HepG2 (cell line): ENCODE results near the gene DTNB. TPM values are rescaled to one million over a fixed set of nuclear protein-coding genes. Genes with fewer than 3 reads are reported as not detected.

Experiments
- ATAC-seq: fragments of 200-7000 bp; cut with Tn5 transposase; 3 replicates; pipeline ENCODE4 v1.9.1; 2020; ENCODE audit warnings: mild to moderate bottlenecking, moderate library complexity
- BruUV-seq: library from RNA; stranded (reverse); fragments of 400-500 nt; replicated peaks from 2 replicates; lab custom pipeline; 2021; lab: Mats Ljungman, UMichigan
- CTCF ChIA-PET: fragments of 300-600 bp; formaldehyde crosslinking; extraction: SDS; loops from one replicate; lab custom pipeline; 2021; ENCODE audit warnings: low total read pairs, inconsistent platforms, low intra/inter-chr PET ratio; lab: Yijun Ruan, JAX
- POLR2A ChIA-PET: fragments of 350-600 bp; sonication (Branson Sonifier 250); formaldehyde crosslinking; loops from one replicate; lab custom pipeline; 2020; ENCODE audit warnings: antibody characterized with exemption, inconsistent platforms; lab: Yijun Ruan, JAX
- DNase-seq: peaks from one replicate; pipeline ENCODE4 v3.0.0-alpha.2; 2015; ENCODE audit warnings: low spot score
- FAIRE-seq: peaks from 3 replicates; lab custom pipeline; 2011; peaks lifted over from hg19 to GRCh38; lab: Jason Lieb, UNC
- H2AFZ ChIP-seq: one replicate; pipeline ENCODE4 v1.6.1; 2011; ENCODE audit warnings: low read length, inconsistent platforms
- H3K27ac ChIP-seq: fragments of 300-600 bp; 3 replicates; pipeline ENCODE4 v1.8.0; 2011; ENCODE audit warnings: mixed run types, mild to moderate bottlenecking, mixed read lengths, low read length, inconsistent platforms; ENCODE audit not compliant: insufficient read depth; ENCODE audit errors: extremely low read length
- H3K27me3 ChIP-seq, 2 experiments: fragments of 200-600 bp in 1 of 2; 2 replicates in 1 of 2; 3 replicates in 1 of 2; pipeline versions ENCODE4 v1.6.0 to v1.8.0; 2011; ENCODE audit warnings: low read length in 2 of 2, mild to moderate bottlenecking in 2 of 2, moderate library complexity in 2 of 2, inconsistent platforms in 1 of 2; ENCODE audit not compliant: insufficient read depth in 2 of 2, control insufficient read depth in 1 of 2
- H3K36me3 ChIP-seq, 2 experiments: fragments of 200-600 bp in 1 of 2; replicated peaks in 1 of 2; 2 replicates in 1 of 2; 3 replicates in 1 of 2; pipeline versions ENCODE4 v1.5.1 to v1.8.0; 2011; ENCODE audit warnings: low read length in 2 of 2, inconsistent platforms in 1 of 2; ENCODE audit not compliant: insufficient read depth in 2 of 2, control insufficient read depth in 1 of 2
- H3K4me1 ChIP-seq: 2 replicates; pipeline ENCODE4 v1.5.1; 2012; ENCODE audit warnings: low read length, inconsistent platforms; ENCODE audit not compliant: insufficient read depth
- H3K4me2 ChIP-seq: 2 replicates; pipeline ENCODE4 v1.6.0; 2011; ENCODE audit warnings: low read depth, low read length, inconsistent platforms
- H3K4me3 ChIP-seq, 3 experiments: fragments of 200-600 bp in 1 of 3; sonication (generic), shearing (Covaris generic) in 1 of 3; replicated peaks in 1 of 3; 2 replicates each; pipeline ENCODE4 v1.5.1; 2011 to 2016; ENCODE audit warnings: low read length in 3 of 3, inconsistent platforms in 2 of 3, low read depth in 2 of 3, mild to moderate bottlenecking in 2 of 3, control low read depth in 1 of 3, mixed read lengths in 1 of 3; ENCODE audit not compliant: insufficient read depth in 1 of 3
- H3K79me2 ChIP-seq: one replicate; pipeline ENCODE4 v1.6.1; 2011; ENCODE audit warnings: low read length, inconsistent platforms; ENCODE audit not compliant: insufficient read depth
- H3K9ac ChIP-seq: 2 replicates; pipeline ENCODE4 v1.6.0; 2011; ENCODE audit warnings: mild to moderate bottlenecking, low read depth, low read length, inconsistent platforms; ENCODE audit not compliant: insufficient read depth
- H3K9me3 ChIP-seq: 2 replicates; pipeline ENCODE4 v1.5.1; 2012; ENCODE audit warnings: mild to moderate bottlenecking, low read length
- H4K20me1 ChIP-seq: 2 replicates; pipeline ENCODE4 v1.6.0; 2011; ENCODE audit warnings: inconsistent platforms, mild to moderate bottlenecking, low read length, moderate library complexity; ENCODE audit not compliant: insufficient read depth
- ELK4 ChIP-seq: sonication (generic); formaldehyde crosslinking; IDR thresholded peaks from 2 replicates; pipeline ENCODE4 v1.9.0; 2021; ENCODE audit warnings: missing genetic modification reagents, borderline replicate concordance
- FOSL2 ChIP-seq: sonication (generic); formaldehyde crosslinking; IDR thresholded peaks from 2 replicates; pipeline ENCODE4 v1.4.0; 2020; ENCODE audit warnings: missing genetic modification reagents
- GLMP ChIP-seq: sonication (generic); formaldehyde crosslinking; IDR thresholded peaks from 2 replicates; pipeline ENCODE4 v1.9.0; 2021; ENCODE audit warnings: missing genetic modification reagents, mild to moderate bottlenecking, borderline replicate concordance
- HNF4G ChIP-seq, 2 experiments: sonication (generic) in 1 of 2; formaldehyde crosslinking in 1 of 2; IDR thresholded peaks; 2 replicates each; pipeline versions ENCODE4 v1.4.0 to v1.6.1; 2011 to 2020; ENCODE audit warnings: borderline replicate concordance in 2 of 2, low read depth in 2 of 2, mild to moderate bottlenecking in 2 of 2, low read length in 1 of 2, missing genetic modification reagents in 1 of 2, moderate library complexity in 1 of 2
- MLLT10 ChIP-seq: sonication (generic); formaldehyde crosslinking; IDR thresholded peaks from 2 replicates; pipeline ENCODE4 v1.4.0; 2020; ENCODE audit warnings: missing genetic modification reagents
- NFIC ChIP-seq: IDR thresholded peaks from 2 replicates; pipeline ENCODE4 v1.6.1; 2012; ENCODE audit warnings: mild to moderate bottlenecking, low read length, inconsistent platforms
- PRDM15 ChIP-seq: sonication (generic); formaldehyde crosslinking; IDR thresholded peaks from 2 replicates; pipeline ENCODE4 v1.4.0; 2020; ENCODE audit warnings: missing genetic modification reagents
- PRMT3 ChIP-seq: sonication (generic); formaldehyde crosslinking; IDR thresholded peaks from 2 replicates; pipeline ENCODE4 v1.8.1; 2022; ENCODE audit warnings: low read depth, mild to moderate bottlenecking, moderate library complexity, missing genetic modification reagents, borderline replicate concordance
- ZBTB44 ChIP-seq: sonication (generic); formaldehyde crosslinking; IDR thresholded peaks from 2 replicates; pipeline ENCODE4 v1.4.0; 2020; ENCODE audit warnings: missing genetic modification reagents
- ZFYVE20 ChIP-seq: sonication (generic); formaldehyde crosslinking; IDR thresholded peaks from 2 replicates; pipeline ENCODE4 v1.8.0; 2023; ENCODE audit warnings: low read depth, mild to moderate bottlenecking, moderate library complexity, missing genetic modification reagents, borderline replicate concordance
- ZGPAT ChIP-seq: IDR thresholded peaks from 2 replicates; pipeline ENCODE4 v1.6.1; 2016; ENCODE audit warnings: mild to moderate bottlenecking
- ZNF569 ChIP-seq: sonication (generic); formaldehyde crosslinking; IDR thresholded peaks from 2 replicates; pipeline ENCODE4 v1.5.0; 2020; ENCODE audit warnings: mild to moderate bottlenecking, missing genetic modification reagents, moderate library complexity, borderline replicate concordance
- ZNF570 ChIP-seq: sonication (generic); formaldehyde crosslinking; IDR thresholded peaks from 2 replicates; pipeline ENCODE4 v1.4.0; 2020; ENCODE audit warnings: mild to moderate bottlenecking, missing genetic modification reagents, borderline replicate concordance
- ZNF878 ChIP-seq: sonication (generic); formaldehyde crosslinking; IDR thresholded peaks from 2 replicates; pipeline ENCODE4 v1.8.1; 2023; ENCODE audit warnings: mild to moderate bottlenecking, missing genetic modification reagents, moderate library complexity
- WGBS: methylation state at CpG from one replicate; pipeline ENCODE4 v1.1.6; 2017; ENCODE audit warnings: low lambda C conversion rate; 5-methylcytosine and 5-hydroxymethylcytosine counted together
- in situ Hi-C: cut with HindIII; loops from 2 replicates; pipeline ENCODE4 v1.10.0; 2017; ENCODE audit warnings: low pct_unique_long_range_greater_than_20kb; ENCODE audit not compliant: extremely low pct_ligation_motif_present
- intact Hi-C: fragments of 100-400 bp; cut with micrococcal nuclease; formaldehyde crosslinking; loops from one replicate; pipeline ENCODE4 v1.10.0; 2022; ENCODE audit not compliant: unreplicated experiment
- polyA plus RNA-seq, 8 experiments: library from polyadenylated mRNA; depleted of rRNA in 3 of 8; stranded (reverse) in 7 of 8; unstranded in 1 of 8; fragments of >200 nt; fragmentation: Illumina TruSeq in 4 of 8; extraction: Trizol in 4 of 8; gene quantifications; 2 replicates each; pipeline versions ENCODE4 v1.2.1 to v1.2.3, GENCODE V29; 2011 to 2016; ENCODE audit warnings: low read depth in 4 of 8, missing spikeins in 1 of 8, mixed read lengths in 1 of 8; ENCODE audit not compliant: insufficient read depth in 1 of 8
- total RNA-seq, 5 experiments: library from RNA; depleted of rRNA; stranded (reverse); fragments of >200 nt; fragmentation: Illumina TruSeq; extraction: Trizol; gene quantifications; 2 replicates each; pipeline ENCODE4 v1.2.3, GENCODE V29; 2016; ENCODE audit warnings: low read depth in 1 of 5

DTNB gene
- total and polyA plus RNA-seq, 2 of the 13 experiments (the other 11 are each of a cell fraction or from before 2014, with no cell fraction given) = 14.4 to 23.9 TPM

GRCh38 chr2:25338401-25338800, 335.0 kb downstream of the DTNB start:
- Histone ChIP-seq H4K20me1 (no peaks in the 10 kb centered on the region; the same call in 1 of the 2 replicates), H3K4me2 (no peak overlapping the region), H3K9me3 (no peaks in the 10 kb centered on the region), H3K27me3 (peaks cover 0 to 20% of the 10 kb centered on the region in 2 experiments; a peak in 2 of 5 replicates), H3K4me1 (peaks cover 40% of the 10 kb centered on the region), H3K79me2 (no peaks in the 10 kb centered on the region), H3K9ac (no peak overlapping the region), H2AFZ (no peak overlapping the region), H3K36me3 (no peaks in the 10 kb centered on the region), H3K4me3 (no peak overlapping the region), H3K27ac (no peak overlapping the region)
- no peak for FAIRE-seq
- ChIA-PET CTCF (no interaction called here), POLR2A (no interaction called here)
- DNase-seq = no peak
- ATAC-seq = no peak
- intact Hi-C loops (no loop called here), in situ Hi-C loops (no loop called here)
- 53% methylated on average over 11 of the region's 13 CpGs for WGBS
- TSS peak; percentile 50 for BruUV-seq
- TF ChIP-seq NFIC (no peak), ZNF570 (CRISPR knock-in tag) (no peak), ZNF878 (no peak), ZNF569 (CRISPR knock-in tag) (no peak), PRDM15 (CRISPR knock-in tag) (no peak), ELK4 (CRISPR knock-in tag) (no peak), HNF4G (IDR thresholded peaks at IDR 0.05; ENCODE audit: borderline replicate concordance, low read depth, low read length) (no peak), HNF4G (CRISPR knock-in tag; IDR thresholded peaks at IDR 0.05; ENCODE audit: borderline replicate concordance, low read depth) (no peak), MLLT10 (CRISPR knock-in tag) (no peak), ZFYVE20 (CRISPR knock-in tag) (no peak), ZBTB44 (CRISPR knock-in tag) (no peak), FOSL2 (CRISPR knock-in tag) (no peak), PRMT3 (no peak), ZGPAT (no peak), GLMP (CRISPR knock-in tag) (no peak)
